AG04449 (cell line): ENCODE results near the gene PID1.

Experiments used
- CTCF ChIA-PET: fragments of 350-600 bp; formaldehyde crosslinking; extraction: SDS; loops from one replicate; lab custom pipeline; 2021; ENCODE audit warnings: antibody characterized with exemption; lab: Yijun Ruan, JAX
- POLR2A ChIA-PET: fragments of 400-600, 350-600 bp; formaldehyde crosslinking; extraction: SDS; loops from one replicate; lab custom pipeline; 2020; ENCODE audit warnings: antibody characterized with exemption, inconsistent platforms; lab: Yijun Ruan, JAX
- DNase-seq: peaks from one replicate; pipeline ENCODE4 v3.0.0-alpha.2; 2010; ENCODE audit warnings: low read depth, low spot score
- H3K4me3 ChIP-seq: 2 replicates; pipeline ENCODE4 v1.5.1; 2011; ENCODE audit warnings: low read depth, mild to moderate bottlenecking, control low read depth, low read length
- CTCF ChIP-seq: IDR thresholded peaks from one replicate; pipeline ENCODE4 v1.5.1; 2011; ENCODE audit warnings: mild to moderate bottlenecking, moderate library complexity, low read length, control low read depth, inconsistent platforms; ENCODE audit not compliant: insufficient read depth; ENCODE audit errors: missing control alignments

The PID1 gene

GRCh38 chr2:229101314-229101713 lies 169.8 kb downstream of the PID1 start:
- no peak overlapping the region for H3K4me3 ChIP-seq
- no peak for DNase-seq
- ChIA-PET POLR2A (no interaction called here), CTCF (no interaction called here)
- TF ChIP-seq CTCF, result no peak

DNA sequence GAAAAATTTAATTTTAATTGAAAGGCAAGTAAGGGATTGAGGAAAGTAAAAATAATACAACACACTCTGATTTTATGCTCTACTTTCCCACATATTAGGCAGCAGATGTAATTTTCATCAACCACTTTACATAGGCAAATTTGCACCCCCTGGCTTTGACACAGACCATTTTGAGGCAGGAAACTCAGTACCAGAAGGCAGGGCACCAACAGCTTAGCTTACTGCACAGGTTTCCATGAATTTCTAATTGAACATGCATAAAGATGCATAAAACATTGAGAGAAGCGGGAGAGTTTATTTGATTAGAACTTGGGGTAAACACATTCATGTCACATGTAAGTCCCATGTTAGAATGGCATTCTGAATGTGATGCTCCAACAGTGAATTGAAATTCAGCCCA lies 171.9 kb downstream of the PID1 start:
- no peak for TF ChIP-seq CTCF
- CTCF ChIA-PET, result no interaction called here
- POLR2A ChIA-PET, result no interaction called here

GRCh38 chr2:229098801-229099200 lies 172.3 kb downstream of the PID1 start:
- CTCF ChIA-PET, result no interaction called here
- no peak overlapping the region for H3K4me3 ChIP-seq
- TF ChIP-seq CTCF, result no peak
- POLR2A ChIA-PET, result no interaction called here
- DNase-seq, result no peak

More for the DNA sequence above, 171.9 kb downstream of the PID1 start:
- no peak for DNase-seq
- H3K4me3 ChIP-seq, result no peak overlapping the region

GRCh38 chr2:229096409-229097066 lies 174.5 kb downstream of the PID1 start:
- POLR2A ChIA-PET, result no interaction called here

GRCh38 chr2:229095472-229095871 lies 175.6 kb downstream of the PID1 start:
- no peak for TF ChIP-seq CTCF
- CTCF ChIA-PET, result no interaction called here
- no peak for DNase-seq
- H3K4me3 ChIP-seq, result no peak overlapping the region
- POLR2A ChIA-PET, result no interaction called here

More at GRCh38 chr2:229096409-229097066, 174.5 kb downstream of the PID1 start:
- H3K4me3 ChIP-seq, result no peak overlapping the region
- CTCF ChIA-PET, result no interaction called here
- no peak for TF ChIP-seq CTCF
- no peak for DNase-seq

GRCh38 chr2:229090225-229090624 lies 180.9 kb downstream of the PID1 start:
- TF ChIP-seq CTCF, result no peak
- ChIA-PET CTCF (no interaction called here), POLR2A (no interaction called here)
- DNase-seq, result no peak
- H3K4me3 ChIP-seq, result no peak overlapping the region
